ENCODE measurements around the gene DNAH6. TPM values are rescaled to one million over a fixed set of nuclear protein-coding genes. Genes with fewer than 3 reads are reported as not detected.
"Not testable (repeated sequence)": the region's sequence is repeated elsewhere in the genome, so short reads cannot be mapped to it uniquely, and the experiment has no call there.

DNAH6 gene
- under 1 TPM in 7 of 9 donors, not detected in 2; 0.05 to 0.75 (median 0.13) TPM for total RNA-seq
- polyA plus RNA-seq, result under 1 TPM; 0.06 to 0.08 TPM
- long read RNA-seq, donor 1, result 0 reads
- long read RNA-seq, donor 2, result 0 reads
- long read RNA-seq, donor 3, result 0 reads

- no peak for TF ChIP-seq POLR2A (IDR thresholded peaks at IDR 0.05)
- no peak for TF ChIP-seq CTCF (IDR thresholded peaks at IDR 0.05)
- peak within 1 kb of the TSS; percentile 12 to 66 (median 52) for H3K4me3 ChIP-seq
- intact Hi-C loops (cut with DNase I), result no loop called here
- no peaks in the 10 kb centered on the region for H3K27me3 ChIP-seq
- H3K4me1 ChIP-seq, result peaks cover 0 to 10% (median 4%) of the 10 kb centered on the region in 12 donors
- peak within 1 kb of the TSS in 2 of 12 donors; percentile 11 to 15 for H3K27ac ChIP-seq
- peaks cover 0 to 13% (median 0%) of the 10 kb centered on the region in 12 donors for H3K9me3 ChIP-seq
- 8 to 24% (median 15%) methylated on average over 20 to 31 of the region's 31 CpGs for whole genome bisulfite sequencing, 4 donors
- ATAC-seq (peak; percentile 99 to 100 (median 100)), DNase-seq (peak; percentile 92 to 95 (median 93))
- H3K36me3 ChIP-seq, result no peaks in the 10 kb centered on the region
These were observed at the start of gene DNAH6 for GRCh38 chr2:84516234-84516986. Gene DNAH6 (plus strand): TSS chr2:84516498. CDS start chr2:84517827, 1,329 bp downstream.

GRCh38 chr2:84467389-84467788 is 48.9 kb upstream of the DNAH6 start:
- Histone ChIP-seq H3K4me1 (no peaks in the 10 kb centered on the region), H3K27ac (no peak overlapping the region), H3K36me3 (no peaks in the 10 kb centered on the region), H3K9me3 (peaks cover 0 to 24% (median 0%) of the 10 kb centered on the region in 12 donors), H3K4me3 (no peak overlapping the region), H3K27me3 (no peaks in the 10 kb centered on the region)
- DNase-seq, result no peak
- TF ChIP-seq CTCF (IDR thresholded peaks at IDR 0.05), result no peak
- no peak for TF ChIP-seq POLR2A (IDR thresholded peaks at IDR 0.05)
- ATAC-seq, result no peak
- 97 to 100% (median 98%) methylated on average over 1 of the region's 1 CpG for WGBS, 4 donors
- intact Hi-C loops (cut with DNase I), result no loop called here

- 55 to 76% (median 63%) methylated on average over 2 of the region's 2 CpGs for WGBS, 4 donors
- ATAC-seq; H3K4me3 ChIP-seq; DNase-seq; intact Hi-C loops (cut with DNase I); H3K36me3 ChIP-seq; H3K4me1 ChIP-seq; H3K27me3 ChIP-seq; H3K27ac ChIP-seq: not testable (repeated sequence)
- peaks cover 0 to 24% (median 4%) of the 10 kb centered on the region in 12 donors for H3K9me3 ChIP-seq
These were observed 43.9 kb upstream of the DNAH6 start for GRCh38 chr2:84472423-84472822.

GRCh38 chr2:84472856-84473565 is 43.3 kb upstream of the DNAH6 start:
- intact Hi-C loops (cut with DNase I), result no loop called here
- peaks cover 0 to 29% (median 6%) of the 10 kb centered on the region in 12 donors for H3K9me3 ChIP-seq
- no peak overlapping the region for H3K4me3 ChIP-seq
- DNase-seq (no peak), ATAC-seq (no peak)
- WGBS, 4 donors, result 80 to 87% (median 83%) methylated on average over 6 of the region's 6 CpGs
- no peaks in the 10 kb centered on the region for H3K36me3 ChIP-seq
- H3K27ac ChIP-seq, result no peak overlapping the region
- no peaks in the 10 kb centered on the region for H3K27me3 ChIP-seq
- TF ChIP-seq CTCF (IDR thresholded peaks at IDR 0.05), result no peak
- TF ChIP-seq POLR2A (IDR thresholded peaks at IDR 0.05), result no peak
- no peaks in the 10 kb centered on the region for H3K4me1 ChIP-seq

All from heart left ventricle (tissue), 16 donors.